HL-60/S4 treated with retinoic acid at 250 ng/mL for 4 days and 3 days (cell line): ENCODE data around the gene SDE2.
"Not testable (repeated sequence)": the region's sequence is repeated elsewhere in the genome, so short reads cannot be mapped to it uniquely, and the experiment has no call there.

Experiments used
- in situ Hi-C: fragments of 300-500 bp; cut with MboI; formaldehyde crosslinking; loops from 2 replicates; pipeline ENCODE4 v1.7.0; 2022; ENCODE audit warnings: low sequenced_read_pairs

The SDE2 gene

GRCh38 chr1:226007126-226007892 lies 8.2 kb upstream of the SDE2 start:
- in situ Hi-C loops, result not testable (repeated sequence)

- in situ Hi-C loops, result no loop called here
These were observed 7.5 kb upstream of the SDE2 start for GRCh38 chr1:226006686-226007085.

- in situ Hi-C loops, result no loop called here
These were observed 5.3 kb upstream of the SDE2 start for GRCh38 chr1:226004396-226004795.

- in situ Hi-C loops, result no loop called here
These were observed 4.5 kb upstream of the SDE2 start for GRCh38 chr1:226003502-226004170.

GRCh38 chr1:226002667-226003501 lies 3.7 kb upstream of the SDE2 start:
- in situ Hi-C loops, result no loop called here

- in situ Hi-C loops, result no loop called here
These were observed 3.0 kb upstream of the SDE2 start for GRCh38 chr1:226001963-226002666.

- in situ Hi-C loops, result no loop called here
These were observed 1.9 kb upstream of the SDE2 start for GRCh38 chr1:226001088-226001487.

- in situ Hi-C loops, result not testable (repeated sequence)
These were observed 1.4 kb upstream of the SDE2 start for GRCh38 chr1:226000493-226001081.

GRCh38 chr1:225999912-226000337 lies 782 bp upstream of the SDE2 start:
- in situ Hi-C loops, result no loop called here

GRCh38 chr1:225998560-225999226 lies 450 bp downstream of the SDE2 start:
- in situ Hi-C loops, result no loop called here

GRCh38 chr1:225996946-225997545 lies 2.1 kb downstream of the SDE2 start:
- in situ Hi-C loops, result no loop called here

GRCh38 chr1:225995919-225996864 lies 3.0 kb downstream of the SDE2 start:
- in situ Hi-C loops, result no loop called here

- in situ Hi-C loops, result no loop called here
These were observed 8.3 kb downstream of the SDE2 start for GRCh38 chr1:225990705-225991464.

- in situ Hi-C loops, result no loop called here
These were observed 11.4 kb downstream of the SDE2 start for GRCh38 chr1:225987491-225988316.

GRCh38 chr1:225981714-225982113 lies 17.4 kb downstream of the SDE2 start:
- in situ Hi-C loops, result no loop called here

GRCh38 chr1:225980005-225980836 lies 18.9 kb downstream of the SDE2 start:
- in situ Hi-C loops, result no loop called here
